Thyroid gland (tissue), 4 donors: ENCODE measurements around the gene WNT7B. TPM values are rescaled to one million over a fixed set of nuclear protein-coding genes. Genes with fewer than 3 reads are reported as not detected.

ENCODE experiments used
- DNase-seq, 2 donors: peaks; one replicate each; pipeline ENCODE4 v3.0.0-alpha.2; 2019
- H3K27ac ChIP-seq, 3 donors: fragments of 200-600 bp; sonication (generic); 1 replicate in 2 of 3; 2 replicates in 1 of 3; pipeline ENCODE4 v1.5.1; 2016 to 2019; ENCODE audit warnings: mild to moderate bottlenecking in 1 of 3, moderate library complexity in 1 of 3
- H3K27me3 ChIP-seq: fragments of 200-600 bp; sonication (generic); one replicate; pipeline ENCODE4 v1.5.1; 2019
- H3K36me3 ChIP-seq, 2 donors: fragments of 200-600 bp; sonication (generic); one replicate each; pipeline ENCODE4 v1.5.1; 2016 to 2019
- H3K4me1 ChIP-seq, 2 donors: fragments of 200-600 bp; sonication (generic); one replicate each; pipeline ENCODE4 v1.5.1; 2017 to 2019
- H3K4me3 ChIP-seq, 3 donors: fragments of 200-600 bp; sonication (generic); replicated peaks in 1 of 3; 1 replicate in 2 of 3; 2 replicates in 1 of 3; pipeline ENCODE4 v1.5.1; 2016; ENCODE audit warnings: mild to moderate bottlenecking in 1 of 3
- H3K9me3 ChIP-seq: fragments of 200-600 bp; sonication (generic); one replicate; pipeline ENCODE4 v1.5.1; 2017
- CTCF ChIP-seq, 6 experiments: fragments of 200-600 bp in 3 of 6; fragments of 450-650 bp in 3 of 6; sonication (generic) in 3 of 6; IDR thresholded peaks; one replicate each; pipeline ENCODE4 v1.5.1; 2016 to 2019; ENCODE audit warnings: antibody characterized with exemption in 6 of 6, mild to moderate bottlenecking in 2 of 6, inconsistent platforms in 1 of 6, moderate library complexity in 1 of 6
- POLR2A ChIP-seq, 2 donors: fragments of 450-650 bp; IDR thresholded peaks; one replicate each; pipeline ENCODE4 v1.6.1; 2017; ENCODE audit warnings: antibody characterized with exemption in 2 of 2, mild to moderate bottlenecking in 2 of 2, moderate library complexity in 1 of 2
- WGBS, 2 donors: methylation state at CpG; one replicate each; pipeline ENCODE4 v1.1.5; 2017; 5-methylcytosine and 5-hydroxymethylcytosine counted together
- intact Hi-C: fragments of 100-400 bp; cut with DNase I; formaldehyde crosslinking; loops from one replicate; pipeline ENCODE4 v1.15.1; 2023
- total RNA-seq, 4 donors: library from RNA; depleted of rRNA; stranded (reverse); fragments of >200 nt; gene quantifications; one replicate each; pipeline ENCODE4 v1.2.3, GENCODE V29; 2016

WNT7B gene
- total RNA-seq, 4 donors from 2014 or later: 0.83 to 4.3 (median 2.5) TPM; not detected in 1

- DNase-seq: peak in 1 of 2 donors; percentile 1
- WGBS, 2 donors: 57 to 67% methylated on average over 18 of the region's 18 CpGs
- no peaks in the 10 kb centered on the region for H3K4me1 ChIP-seq
- no peak overlapping the region for H3K4me3 ChIP-seq
- H3K27ac ChIP-seq: no peak overlapping the region
- TF ChIP-seq POLR2A (IDR thresholded peaks at IDR 0.05) (no peak), CTCF (IDR thresholded peaks at IDR 0.05) (no peak)
- H3K9me3 ChIP-seq: no peaks in the 10 kb centered on the region
- H3K27me3 ChIP-seq: no peaks in the 10 kb centered on the region
- H3K36me3 ChIP-seq: no peaks in the 10 kb centered on the region
- intact Hi-C loops: no loop called here
These were observed 99.3 kb downstream of the WNT7B start for GRCh38 chr22:45877651-45878050.

- no peak for DNase-seq
- Histone ChIP-seq H3K27ac (no peak overlapping the region), H3K9me3 (no peaks in the 10 kb centered on the region), H3K27me3 (no peaks in the 10 kb centered on the region), H3K4me3 (no peak overlapping the region), H3K4me1 (no peaks in the 10 kb centered on the region), H3K36me3 (no peaks in the 10 kb centered on the region)
- TF ChIP-seq POLR2A (IDR thresholded peaks at IDR 0.05) (no peak), CTCF (IDR thresholded peaks at IDR 0.05) (no peak)
- 88 to 95% methylated on average over 3 of the region's 3 CpGs for WGBS, 2 donors
- intact Hi-C loops: no loop called here
These were observed 100.0 kb downstream of the WNT7B start for GRCh38 chr22:45877036-45877380.

- DNase-seq: peak in 1 of 2 donors; percentile 1
- Histone ChIP-seq H3K36me3 (no peaks in the 10 kb centered on the region), H3K4me3 (no peak overlapping the region), H3K27ac (no peak overlapping the region), H3K27me3 (no peaks in the 10 kb centered on the region), H3K4me1 (no peaks in the 10 kb centered on the region), H3K9me3 (no peaks in the 10 kb centered on the region)
- 86 to 87% methylated on average over 20 to 24 of the region's 26 CpGs for WGBS, 2 donors
- TF ChIP-seq CTCF (IDR thresholded peaks at IDR 0.05): no peak
- no peak for TF ChIP-seq POLR2A (IDR thresholded peaks at IDR 0.05)
- intact Hi-C loops: no loop called here
These were observed 100.6 kb downstream of the WNT7B start for GRCh38 chr22:45876136-45877035.

GRCh38 chr22:45872659-45873263 lies 104.2 kb downstream of the WNT7B start:
- H3K36me3 ChIP-seq: no peaks in the 10 kb centered on the region
- no peak for DNase-seq
- TF ChIP-seq CTCF (IDR thresholded peaks at IDR 0.05): no peak
- TF ChIP-seq POLR2A (IDR thresholded peaks at IDR 0.05): no peak
- H3K27ac ChIP-seq: no peak overlapping the region
- peaks cover 0 to 1% of the 10 kb centered on the region in 2 donors for H3K4me1 ChIP-seq
- 93 to 96% methylated on average over 3 of the region's 3 CpGs for WGBS, 2 donors
- intact Hi-C loops: no loop called here
- no peaks in the 10 kb centered on the region for H3K27me3 ChIP-seq
- no peak overlapping the region for H3K4me3 ChIP-seq
- H3K9me3 ChIP-seq: no peaks in the 10 kb centered on the region

GRCh38 chr22:45871721-45872120 lies 105.2 kb downstream of the WNT7B start:
- H3K9me3 ChIP-seq: no peaks in the 10 kb centered on the region
- no peak for TF ChIP-seq CTCF (IDR thresholded peaks at IDR 0.05)
- no peak for TF ChIP-seq POLR2A (IDR thresholded peaks at IDR 0.05)
- no peaks in the 10 kb centered on the region for H3K36me3 ChIP-seq
- no peak overlapping the region for H3K27ac ChIP-seq
- intact Hi-C loops: no loop called here
- 94 to 95% methylated on average over 6 of the region's 6 CpGs for WGBS, 2 donors
- H3K4me3 ChIP-seq: no peak overlapping the region
- no peaks in the 10 kb centered on the region for H3K27me3 ChIP-seq
- DNase-seq: no peak
- peaks cover 10 to 11% of the 10 kb centered on the region in 2 donors for H3K4me1 ChIP-seq
